SK-N-MC (cell line): ENCODE measurements around the gene NCKIPSD.
A peak's percentile ranks its signal among the peaks of the same experiment; 100 is the strongest.
"Not testable (repeated sequence)": the region's sequence is repeated elsewhere in the genome, so short reads cannot be mapped to it uniquely, and the experiment has no call there.

Experiments
- DNase-seq: peaks from one replicate; pipeline ENCODE4 v3.0.0-alpha.2; 2011; ENCODE audit warnings: low read depth, low spot score
- H3K27ac ChIP-seq: fragments of 200-600 bp; sonication (generic); 2 replicates; pipeline ENCODE4 v1.5.1; 2016; ENCODE audit warnings: mixed run types
- H3K36me3 ChIP-seq: fragments of 200-600 bp; sonication (generic); 2 replicates; pipeline ENCODE4 v1.6.1; 2017; ENCODE audit warnings: antibody characterized with exemption, low read length, mixed read lengths; ENCODE audit not compliant: insufficient read depth
- H3K4me3 ChIP-seq: fragments of 200-600 bp; sonication (generic); 2 replicates; pipeline ENCODE4 v1.5.1; 2016
- H3K9ac ChIP-seq: fragments of 200-600 bp; sonication (generic); 2 replicates; pipeline ENCODE4 v1.8.0; 2017; ENCODE audit warnings: mixed run types, mixed read lengths; ENCODE audit not compliant: insufficient read length
- H3K9me3 ChIP-seq: fragments of 200-600 bp; sonication (generic); 2 replicates; pipeline ENCODE4 v1.6.1; 2017; ENCODE audit warnings: low read depth, mild to moderate bottlenecking, antibody characterized with exemption, low read length, moderate library complexity, mixed read lengths
- EZH2 ChIP-seq: fragments of 200-600 bp; sonication (generic); IDR thresholded peaks from one replicate; pipeline ENCODE4 v1.6.1; 2017; ENCODE audit warnings: antibody characterized with exemption
- FOXP2 ChIP-seq: optimal IDR thresholded peaks from 2 replicates; pipeline ENCODE3; 2011; ENCODE audit warnings: mild to moderate bottlenecking, moderate library complexity; ENCODE audit not compliant: insufficient read depth; ENCODE audit errors: extremely low read length, control extremely low read depth
- POLR2AphosphoS5 ChIP-seq: IDR thresholded peaks from 2 replicates; pipeline ENCODE4 v1.6.1; 2012; ENCODE audit warnings: mild to moderate bottlenecking, low read depth, low read length, borderline replicate concordance

NCKIPSD gene

GRCh38 chr3:48685603-48686511, at the start of gene NCKIPSD:
TSS of gene NCKIPSD (minus strand) at chr3:48685915. CDS start at chr3:48685807, 108 bp downstream.
- H3K27ac ChIP-seq, result no peak within 1 kb of the TSS
- H3K36me3 ChIP-seq, result peaks cover 18% of the 10 kb centered on the region; the same call in 1 of the 2 replicates
- TF ChIP-seq EZH2 (no peak), POLR2AphosphoS5 (peak; percentile 84; the same call in 1 of the 2 replicates)
- no peaks in the 10 kb centered on the region for H3K9me3 ChIP-seq
- DNase-seq, result no peak
- peak within 1 kb of the TSS; percentile 78 for H3K9ac ChIP-seq
- peak within 1 kb of the TSS; percentile 81 for H3K4me3 ChIP-seq

GRCh38 chr3:48735075-48735767, 49.5 kb upstream of the NCKIPSD start:
- DNase-seq, H3K9me3 ChIP-seq: not testable (repeated sequence)

GRCh38 chr3:48734541-48734940, 48.8 kb upstream of the NCKIPSD start:
- not testable (repeated sequence) for H3K4me3 ChIP-seq, H3K27ac ChIP-seq

More at GRCh38 chr3:48735075-48735767, 49.5 kb upstream of the NCKIPSD start:
- H3K36me3 ChIP-seq, H3K27ac ChIP-seq, H3K4me3 ChIP-seq, H3K9ac ChIP-seq: not testable (repeated sequence)

GRCh38 chr3:48733752-48734518, 48.2 kb upstream of the NCKIPSD start:
- not testable (repeated sequence) for H3K27ac ChIP-seq, H3K9me3 ChIP-seq, H3K36me3 ChIP-seq, DNase-seq, H3K9ac ChIP-seq, H3K4me3 ChIP-seq

More at GRCh38 chr3:48734541-48734940, 48.8 kb upstream of the NCKIPSD start:
- not testable (repeated sequence) for H3K9me3 ChIP-seq, H3K9ac ChIP-seq, DNase-seq, H3K36me3 ChIP-seq

DNA sequence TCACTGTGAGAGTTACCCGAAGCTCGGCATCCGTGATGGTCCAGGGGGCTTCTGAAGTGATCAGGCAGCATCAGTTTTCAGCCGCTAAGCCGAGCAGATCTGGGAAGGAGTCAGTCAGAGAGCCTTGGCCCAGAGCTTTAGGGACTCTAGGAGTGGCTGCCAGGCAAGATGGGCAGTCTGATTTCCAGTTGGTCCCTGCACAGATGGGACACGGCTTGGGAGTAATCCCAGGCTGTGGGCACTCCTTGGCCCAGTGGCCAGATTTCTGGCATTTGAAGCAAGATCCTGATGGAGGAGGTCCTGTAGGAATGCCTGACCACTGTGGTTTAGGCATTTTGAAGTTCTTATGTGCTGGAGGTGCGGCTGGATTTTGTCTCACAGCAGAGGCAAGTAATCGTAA, 41.8 kb upstream of the NCKIPSD start:
- Histone ChIP-seq H3K4me3 (no peak overlapping the region), H3K36me3 (no peaks in the 10 kb centered on the region), H3K9me3 (no peaks in the 10 kb centered on the region), H3K27ac (no peak overlapping the region), H3K9ac (no peak overlapping the region)
- no peak for TF ChIP-seq EZH2
- TF ChIP-seq FOXP2, result no peak
- TF ChIP-seq POLR2AphosphoS5, result no peak
- DNase-seq, result no peak

DNA sequence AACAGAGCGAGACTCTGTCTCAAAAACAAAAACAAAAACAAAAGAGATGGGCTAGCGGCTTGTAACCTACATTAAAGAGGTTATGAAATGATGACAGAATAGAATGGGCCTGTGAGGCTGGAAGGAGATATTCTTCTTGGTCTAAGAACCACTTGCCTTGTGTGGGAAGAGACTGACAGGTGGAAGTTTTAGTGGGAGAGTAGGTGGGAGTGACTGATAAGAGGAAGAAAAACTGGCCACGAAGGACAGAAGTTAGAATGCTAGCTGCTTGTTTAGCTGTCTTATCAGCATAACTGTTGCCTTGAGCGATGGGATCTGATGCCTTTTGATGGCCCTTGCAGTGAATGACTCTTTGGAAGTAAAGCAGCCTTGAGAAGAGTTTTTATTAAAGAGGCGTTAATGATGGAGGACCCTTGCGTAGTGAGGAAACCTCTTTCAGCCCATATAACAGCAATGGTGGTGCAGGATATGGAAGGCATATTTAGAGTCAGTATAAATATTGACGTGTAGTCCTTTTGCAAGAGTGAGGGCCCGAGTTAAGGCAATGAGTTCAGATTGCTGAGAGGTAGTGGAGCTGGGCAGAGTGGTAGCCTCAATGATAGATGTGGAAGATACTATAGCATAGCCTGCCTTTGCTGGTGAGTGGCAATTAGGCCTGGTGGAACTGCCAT, 39.6 kb upstream of the NCKIPSD start:
- not testable (repeated sequence) for H3K9me3 ChIP-seq, DNase-seq, H3K4me3 ChIP-seq, H3K9ac ChIP-seq, H3K27ac ChIP-seq, H3K36me3 ChIP-seq

DNA sequence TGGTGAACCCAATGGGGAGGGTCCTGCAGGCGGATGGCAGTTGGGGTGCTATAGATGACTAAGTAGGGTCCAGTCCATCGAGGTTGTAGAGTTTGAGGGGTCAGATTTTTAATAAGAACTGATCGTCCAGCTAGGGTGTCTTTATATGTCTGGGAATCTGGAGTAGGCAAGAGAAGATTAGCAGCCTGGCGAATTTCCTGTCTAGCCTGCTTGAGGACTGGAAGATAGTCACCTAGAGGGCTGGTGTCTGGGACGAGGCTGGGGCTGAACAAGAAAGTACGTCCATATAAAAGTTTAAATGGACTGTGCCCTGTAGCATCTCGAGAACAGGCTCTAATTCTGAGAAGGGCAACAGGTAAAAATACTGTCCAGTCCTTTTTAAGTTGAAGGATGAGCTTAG, 38.0 kb upstream of the NCKIPSD start:
- TF ChIP-seq FOXP2, result no peak
- TF ChIP-seq EZH2, result no peak
- Histone ChIP-seq H3K27ac (no peak overlapping the region), H3K36me3 (no peaks in the 10 kb centered on the region), H3K9me3 (no peaks in the 10 kb centered on the region), H3K4me3 (no peak overlapping the region), H3K9ac (no peak overlapping the region)
- no peak for DNase-seq

DNA sequence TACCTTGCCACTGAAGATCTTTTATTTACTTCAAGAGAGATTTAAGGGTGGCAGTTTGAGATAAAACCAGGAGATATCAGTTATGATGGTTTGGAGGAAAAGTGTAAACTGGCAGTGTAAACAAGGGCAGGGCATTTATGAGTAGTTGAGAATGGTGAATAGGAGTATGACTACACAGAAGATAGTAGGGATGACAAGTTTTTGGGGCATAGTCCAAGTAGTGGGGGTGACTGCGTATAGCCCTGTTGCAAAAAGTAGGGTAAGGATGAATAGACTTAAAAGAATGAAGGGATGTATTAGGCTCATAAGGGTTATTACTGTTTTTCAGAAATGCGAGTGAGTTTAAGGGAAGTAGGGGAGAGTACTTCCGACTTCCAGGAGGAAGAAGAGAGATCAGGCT, 37.6 kb upstream of the NCKIPSD start:
- not testable (repeated sequence) for DNase-seq, H3K36me3 ChIP-seq, H3K27ac ChIP-seq, H3K4me3 ChIP-seq, H3K9me3 ChIP-seq, H3K9ac ChIP-seq
